ENCODE measurements around the gene KHSRP. TPM values are rescaled to one million over a fixed set of nuclear protein-coding genes. Genes with fewer than 3 reads are reported as not detected.

The KHSRP gene
- total and polyA plus RNA-seq, 10 of the 15 experiments (the other 5 are each of a cell fraction or from before 2014, with no cell fraction given) = 4.8 to 440 (median 82.0) TPM

- TF ChIP-seq MLLT1 (IDR thresholded peaks at IDR 0.05) = peak; percentile 86
- 0 out of 2 replicates have a peak, but pooled peaks have one; percentile 75 for TF ChIP-seq SMARCA5 (IDR thresholded peaks at IDR 0.05)
- TF ChIP-seq SRF (IDR thresholded peaks at IDR 0.05; ENCODE audit: low read depth in 2 of 2, low read length in 2 of 2) = no peak
These were observed 1.4 kb upstream of the KHSRP start (continued) for GRCh38 chr19:6425732-6426620.

DNA sequence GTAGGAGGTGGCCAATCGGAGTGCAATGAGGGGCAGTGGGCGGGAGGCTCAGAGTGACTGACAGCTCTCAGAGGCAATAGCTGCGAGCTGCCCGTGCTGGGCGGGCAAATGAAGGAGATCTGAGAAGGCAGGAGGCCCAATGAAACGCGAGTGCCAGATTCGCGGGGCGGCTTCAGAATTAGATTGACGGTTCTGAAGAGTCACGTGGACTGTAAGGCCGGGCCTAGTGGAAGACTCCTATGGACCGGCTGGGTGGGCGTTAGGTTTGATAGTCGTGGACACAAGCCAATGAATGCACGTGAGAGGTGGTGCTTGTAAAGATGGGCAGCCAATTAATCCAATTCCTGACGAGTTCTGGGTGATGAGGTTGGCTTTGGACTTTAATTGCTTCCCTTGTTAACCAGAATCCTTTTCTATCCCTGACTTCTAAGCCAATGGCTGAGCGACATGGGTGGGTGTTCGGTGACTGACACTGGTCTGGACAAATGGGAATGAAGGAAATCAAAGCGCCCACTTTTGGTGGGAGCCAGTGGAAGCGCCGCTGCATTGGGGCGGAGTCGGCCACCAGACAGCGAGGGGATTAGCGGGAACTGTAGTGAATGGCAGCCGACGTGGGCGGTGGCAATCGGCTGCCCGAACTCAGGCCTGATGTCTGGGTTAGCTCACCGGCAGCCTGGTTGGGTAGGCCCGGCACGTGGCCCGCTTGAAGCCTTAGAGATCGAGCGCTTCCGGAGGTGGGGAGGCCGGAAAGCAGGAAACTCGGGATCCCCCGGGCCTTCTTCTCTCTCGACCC lies 524 bp upstream of the KHSRP start:
- WGBS (ENCODE audit: insufficient coverage, insufficient replicate concordance, low lambda C conversion rate, missing lambda C conversion rate) = 17% methylated on average over 43 of the region's 43 CpGs
- ATAC-seq = peak; percentile 93
- FAIRE-seq = peak; percentile 100
- TF ChIP-seq USF2 (IDR thresholded peaks at IDR 0.05; ENCODE audit: borderline replicate concordance, low read depth, low read length) = peak; percentile 85
- no peak for TF ChIP-seq SIN3A (IDR thresholded peaks at IDR 0.05; ENCODE audit: low read depth, low read length)
- 0 out of 2 replicates have a peak, but pooled peaks have one; percentile 53 for TF ChIP-seq POLR2AphosphoS5 (IDR thresholded peaks at IDR 0.05; ENCODE audit: low read length)
- TF ChIP-seq ZNF24 (IDR thresholded peaks at IDR 0.05) = no peak
- peak in 1 of 2 experiments; percentile 66; a peak in 2 of 4 replicates for TF ChIP-seq SRF (IDR thresholded peaks at IDR 0.05; ENCODE audit: low read depth in 2 of 2, low read length in 2 of 2)
- no peak for TF ChIP-seq PAX5 (IDR thresholded peaks at IDR 0.05; ENCODE audit: borderline replicate concordance, low read depth, low read length)
- TF ChIP-seq, protein P1, sequence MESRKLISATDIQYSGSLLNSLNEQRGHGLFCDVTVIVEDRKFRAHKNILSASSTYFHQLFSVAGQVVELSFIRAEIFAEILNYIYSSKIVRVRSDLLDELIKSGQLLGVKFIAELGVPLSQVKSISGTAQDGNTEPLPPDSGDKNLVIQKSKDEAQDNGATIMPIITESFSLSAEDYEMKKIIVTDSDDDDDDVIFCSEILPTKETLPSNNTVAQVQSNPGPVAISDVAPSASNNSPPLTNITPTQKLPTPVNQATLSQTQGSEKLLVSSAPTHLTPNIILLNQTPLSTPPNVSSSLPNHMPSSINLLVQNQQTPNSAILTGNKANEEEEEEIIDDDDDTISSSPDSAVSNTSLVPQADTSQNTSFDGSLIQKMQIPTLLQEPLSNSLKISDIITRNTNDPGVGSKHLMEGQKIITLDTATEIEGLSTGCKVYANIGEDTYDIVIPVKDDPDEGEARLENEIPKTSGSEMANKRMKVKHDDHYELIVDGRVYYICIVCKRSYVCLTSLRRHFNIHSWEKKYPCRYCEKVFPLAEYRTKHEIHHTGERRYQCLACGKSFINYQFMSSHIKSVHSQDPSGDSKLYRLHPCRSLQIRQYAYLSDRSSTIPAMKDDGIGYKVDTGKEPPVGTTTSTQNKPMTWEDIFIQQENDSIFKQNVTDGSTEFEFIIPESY (IDR thresholded peaks at IDR 0.05) = no peak; the same call in 1 of the 2 replicates
- TF ChIP-seq RFX5 (IDR thresholded peaks at IDR 0.05; ENCODE audit: low read depth, low read length) = no peak; the same call in 1 of the 2 replicates
- peak; percentile 64 for TF ChIP-seq SREBF1 (IDR thresholded peaks at IDR 0.05; ENCODE audit: low read length)
- TF ChIP-seq EED (IDR thresholded peaks at IDR 0.05; ENCODE audit: low read depth) = no peak
- TF ChIP-seq, protein P2, sequence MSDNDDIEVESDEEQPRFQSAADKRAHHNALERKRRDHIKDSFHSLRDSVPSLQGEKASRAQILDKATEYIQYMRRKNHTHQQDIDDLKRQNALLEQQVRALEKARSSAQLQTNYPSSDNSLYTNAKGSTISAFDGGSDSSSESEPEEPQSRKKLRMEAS (IDR thresholded peaks at IDR 0.05; ENCODE audit: low read depth, low read length) = peak; percentile 82
- no peak for TF ChIP-seq STAT3 (IDR thresholded peaks at IDR 0.05; ENCODE audit: low read depth, low read length)
- peak; percentile 96 for TF ChIP-seq SP1 (IDR thresholded peaks at IDR 0.05; ENCODE audit: low read depth, low read length)

More for the DNA sequence above, 524 bp upstream of the KHSRP start:
- peak overlapping the region; percentile 58 for H3K27ac ChIP-seq (ENCODE audit: control insufficient read depth, insufficient read depth)
- H3K27me3 ChIP-seq (replicated peaks in 1 of 2; ENCODE audit: control insufficient read depth in 2 of 2, insufficient read depth in 2 of 2, low read length in 1 of 2) = no peaks in the 10 kb centered on the region
- H2AFZ ChIP-seq (ENCODE audit: control insufficient read depth, low read depth, low read length) = peak overlapping the region; percentile 72
- H3K36me3 ChIP-seq (ENCODE audit: control insufficient read depth in 2 of 2, insufficient read depth in 2 of 2, low read length in 1 of 2) = peaks cover 4 to 17% of the 10 kb centered on the region in 2 experiments
- in situ Hi-C loops (cut with MboI) = no loop called here
- ChIA-PET RAD21 (ENCODE audit: unreplicated experiment) (interaction anchor here (0.6 to 1.7 kb wide), 9 partner anchors 11 to 445 kb away, joined by 3 to 9 read pairs (median 4); partner anchors contain the start of gene ALKBH7), CTCF (interaction anchor here (0.8 to 2.2 kb wide), 8 partner anchors 10 to 438 kb away, joined by 3 to 8 read pairs (median 3); partner anchors contain the start of genes ALKBH7 and DENND1C), SMC1A (ENCODE audit: uncharacterized antibody, unreplicated experiment) (interaction anchor here (0.6 to 1.6 kb wide), 3 partner anchors 10 to 80 kb away, joined by 3 to 5 read pairs (median 3); no protein-coding TSS in a partner anchor), POLR2A (interaction anchor here (0.5 to 1.8 kb wide), 19 partner anchors 10 to 1012 kb away, joined by 3 to 13 read pairs (median 3); partner anchors contain the start of genes ALKBH7, CLPP, DENND1C and NDUFA11)
- H3K9ac ChIP-seq (ENCODE audit: control insufficient read depth, insufficient read depth, low read length) = no peak overlapping the region
- no TSS peak for BruUV-seq (replicated peaks)
- H3K4me1 ChIP-seq (ENCODE audit: control insufficient read depth, insufficient read depth, low read length) = peaks cover 5% of the 10 kb centered on the region
- H3K4me2 ChIP-seq (ENCODE audit: control insufficient read depth, insufficient read depth) = peak overlapping the region; percentile 56
- DNase-seq (ENCODE audit: low read depth, low spot score) = peak; percentile 100
- intact Hi-C loops (cut with micrococcal nuclease; ENCODE audit: unreplicated experiment) = loop anchor here (1.0 kb wide), 2 partner anchors 32 to 35 kb away; partner anchors contain the start of gene GTF2F1
- peak overlapping the region; percentile 6; the same call in 1 of the 2 replicates for H3K4me3 ChIP-seq
- peaks cover 41% of the 10 kb centered on the region for H3K79me2 ChIP-seq (ENCODE audit: control insufficient read depth, insufficient read depth, low read length)
- H4K20me1 ChIP-seq (ENCODE audit: control insufficient read depth, insufficient read depth) = peaks cover 19% of the 10 kb centered on the region
- H3K9me3 ChIP-seq (replicated peaks; ENCODE audit: control insufficient read depth, insufficient read depth, low read length) = no peaks in the 10 kb centered on the region; the same call in 2 of the 3 replicates

Measured in GM12878 (cell line).